Dedifferentiated amniotic fluid mesenchymal stem cell (primary cell): Measurements from ENCODE around the gene UCN2.
"Not testable (repeated sequence)": the region's sequence is repeated elsewhere in the genome, so short reads cannot be mapped to it uniquely, and the experiment has no call there.

Source experiments
- DNase-seq: peaks from one replicate; pipeline ENCODE4 v3.0.0-alpha.2; 2016; ENCODE audit errors: extremely low spot score

UCN2 gene

GRCh38 chr3:48536116-48536515, 27.5 kb downstream of the UCN2 start:
- no peak for DNase-seq

GRCh38 chr3:48535578-48535977, 28.0 kb downstream of the UCN2 start:
- DNase-seq, result no peak

- DNase-seq, result no peak
These were observed 30.6 kb downstream of the UCN2 start for GRCh38 chr3:48532977-48533337.

GRCh38 chr3:48532271-48532976, 31.2 kb downstream of the UCN2 start:
- DNase-seq, result no peak

DNA sequence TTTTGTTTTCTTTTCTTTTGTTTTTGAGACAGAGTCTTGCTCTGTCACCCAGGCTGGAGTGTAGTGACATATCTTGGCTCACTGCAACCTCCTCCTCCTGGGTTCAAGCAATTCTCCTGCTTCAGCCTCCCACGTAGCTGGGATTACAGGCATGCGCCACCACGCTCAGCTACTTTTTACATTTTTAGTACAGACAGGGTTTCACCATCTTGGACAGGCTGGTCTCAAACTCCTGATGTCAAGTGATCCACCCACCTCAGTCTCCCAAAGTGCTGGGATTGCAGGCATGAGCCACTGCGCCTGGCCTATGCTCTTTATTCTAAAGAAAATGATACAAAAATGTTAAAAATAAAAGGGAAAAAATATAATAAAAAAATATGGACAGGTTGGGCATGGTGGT, 32.9 kb downstream of the UCN2 start:
- DNase-seq, result not testable (repeated sequence)

GRCh38 chr3:48528754-48529153, 34.8 kb downstream of the UCN2 start:
- DNase-seq, result no peak

GRCh38 chr3:48528048-48528447, 35.5 kb downstream of the UCN2 start:
- DNase-seq, result no peak

GRCh38 chr3:48524970-48525369, 38.6 kb downstream of the UCN2 start:
- DNase-seq, result no peak

DNA sequence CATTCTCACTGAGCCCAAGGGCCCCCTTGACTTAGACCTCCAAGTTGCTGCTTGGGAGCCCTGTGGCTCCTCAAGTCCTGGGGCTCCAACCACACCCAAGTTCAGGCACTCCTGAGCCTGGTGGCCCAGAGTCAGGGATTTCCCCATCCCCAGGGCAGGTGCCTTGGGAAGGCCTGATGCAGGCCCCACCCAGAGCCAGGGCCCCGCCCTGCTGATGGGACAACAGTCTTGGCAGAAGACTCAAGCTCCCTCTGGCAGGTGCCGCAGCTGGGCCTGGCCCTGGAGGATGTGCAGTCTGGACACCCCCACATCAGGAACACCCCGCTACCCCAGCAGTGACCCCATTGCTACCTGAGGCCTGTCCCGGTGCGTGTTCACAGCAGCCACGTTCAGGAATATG, 41.9 kb downstream of the UCN2 start:
- no peak for DNase-seq

GRCh38 chr3:48519277-48519643, 44.3 kb downstream of the UCN2 start:
- DNase-seq, result no peak

- DNase-seq, result no peak
These were observed 44.8 kb downstream of the UCN2 start for GRCh38 chr3:48518638-48519276.

DNA sequence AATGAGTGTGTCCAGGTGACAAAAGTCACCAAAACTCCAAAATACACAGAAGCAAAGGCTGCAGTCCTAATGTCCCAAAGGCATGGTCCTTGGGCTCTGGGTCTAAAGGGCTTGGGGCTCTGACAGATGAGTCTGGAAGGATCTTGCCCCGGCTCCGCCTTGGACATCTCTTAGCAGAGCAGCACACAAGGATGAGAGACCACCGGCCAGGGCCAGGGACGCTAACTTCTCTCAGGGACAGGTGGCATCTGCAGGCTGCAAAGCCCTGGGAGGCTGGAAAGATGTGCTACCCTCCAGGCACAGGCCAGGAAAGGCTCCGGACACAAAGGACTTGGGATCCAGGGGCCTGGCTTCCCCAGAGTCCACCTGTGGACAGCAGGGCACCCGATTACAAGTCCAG, 45.5 kb downstream of the UCN2 start:
- no peak for DNase-seq

GRCh38 chr3:48516571-48516970, 47.0 kb downstream of the UCN2 start:
- DNase-seq, result no peak

- no peak for DNase-seq
These were observed 49.0 kb downstream of the UCN2 start for GRCh38 chr3:48514431-48515227.
